Measurements from ENCODE around the gene PCLAF. TPM values are rescaled to one million over a fixed set of nuclear protein-coding genes. Genes with fewer than 3 reads are reported as not detected.

PCLAF gene
- total RNA-seq, 2 donors from 2014 or later, result 28.9 to 78.0 TPM

- Histone ChIP-seq H3K4me1 (ENCODE audit: control insufficient read depth, insufficient read depth, low read length) (no peaks in the 10 kb centered on the region), H3K4me3 (ENCODE audit: low read length) (peak overlapping the region; percentile 86), H3K9ac (ENCODE audit: extremely low read depth, low read length, poor library complexity, severe bottlenecking) (peak overlapping the region; percentile 68), H3K9me3 (ENCODE audit: control insufficient read depth, low read length) (no peaks in the 10 kb centered on the region), H3K27ac (ENCODE audit: low read depth, low read length) (peak overlapping the region; percentile 81), H3K36me3 (ENCODE audit: control insufficient read depth, insufficient read depth, low read length) (peaks cover 5% of the 10 kb centered on the region), H3K27me3 (ENCODE audit: control insufficient read depth, insufficient read depth, low read length, poor library complexity, severe bottlenecking) (no peaks in the 10 kb centered on the region)
- Mint-ChIP-seq H3K4me3 (peak overlapping the region; percentile 94), H3K27ac (peak overlapping the region; percentile 89), H3K36me3 (ENCODE audit: low read depth) (peaks cover 7% of the 10 kb centered on the region), H3K9me3 (no peaks in the 10 kb centered on the region), H3K27me3 (ENCODE audit: insufficient read depth) (no peaks in the 10 kb centered on the region), H3K4me1 (peaks cover 14% of the 10 kb centered on the region)
- no peak for TF ChIP-seq CTCF (conservative IDR thresholded peaks at IDR 0.05)
- 86% methylated on average over 3 to 5 of the region's 5 CpGs for WGBS, 2 experiments (ENCODE audit: insufficient coverage in 1 of 2, insufficient read length in 1 of 2)
- no peak for DNase-seq
These were observed 24.6 kb downstream of the PCLAF start for GRCh38 chr15:64356710-64357040.

- no peaks in the 10 kb centered on the region for H3K27me3 ChIP-seq (ENCODE audit: control insufficient read depth, insufficient read depth, low read length, poor library complexity, severe bottlenecking)
- H3K36me3 ChIP-seq (ENCODE audit: control insufficient read depth, insufficient read depth, low read length), result peaks cover 4% of the 10 kb centered on the region
- H3K4me3 ChIP-seq (ENCODE audit: low read length), result peak within 1 kb of the TSS; percentile 86
- Mint-ChIP-seq H3K4me3 (peak within 1 kb of the TSS; percentile 94), H3K27ac (peak within 1 kb of the TSS; percentile 95), H3K27me3 (ENCODE audit: insufficient read depth) (no peaks in the 10 kb centered on the region), H3K36me3 (ENCODE audit: low read depth) (peaks cover 4% of the 10 kb centered on the region), H3K9me3 (no peaks in the 10 kb centered on the region), H3K4me1 (peaks cover 14% of the 10 kb centered on the region)
- TF ChIP-seq CTCF (conservative IDR thresholded peaks at IDR 0.05), result peak; percentile 64
- DNase-seq, result peak; percentile 98
- peak within 1 kb of the TSS; percentile 68 for H3K9ac ChIP-seq (ENCODE audit: extremely low read depth, low read length, poor library complexity, severe bottlenecking)
- no peaks in the 10 kb centered on the region for H3K4me1 ChIP-seq (ENCODE audit: control insufficient read depth, insufficient read depth, low read length)
- WGBS, 2 experiments (ENCODE audit: insufficient coverage in 1 of 2, insufficient read length in 1 of 2), result 0% methylated on average over 8 to 38 of the region's 42 CpGs
- peak within 1 kb of the TSS; percentile 81 for H3K27ac ChIP-seq (ENCODE audit: low read depth, low read length)
- H3K9me3 ChIP-seq (ENCODE audit: control insufficient read depth, low read length), result no peaks in the 10 kb centered on the region
These were observed 25.1 kb downstream of the PCLAF start, which contains the start of gene CSNK1G1 for GRCh38 chr15:64355944-64356709. Gene CSNK1G1, minus strand, starts transcription at chr15:64356173. Its CDS starts 55,674 bp downstream, at chr15:64300499.

GRCh38 chr15:64355348-64355943 lies 25.8 kb downstream of the PCLAF start:
- WGBS, 2 experiments (ENCODE audit: insufficient coverage in 1 of 2, insufficient read length in 1 of 2), result 0 to 2% methylated on average over 9 to 29 of the region's 30 CpGs
- H3K27ac ChIP-seq (ENCODE audit: low read depth, low read length), result peak overlapping the region; percentile 81
- no peaks in the 10 kb centered on the region for H3K9me3 ChIP-seq (ENCODE audit: control insufficient read depth, low read length)
- H3K36me3 Mint-ChIP-seq (ENCODE audit: low read depth), result peaks cover 5% of the 10 kb centered on the region
- H3K9ac ChIP-seq (ENCODE audit: extremely low read depth, low read length, poor library complexity, severe bottlenecking), result peak overlapping the region; percentile 52
- H3K36me3 ChIP-seq (ENCODE audit: control insufficient read depth, insufficient read depth, low read length), result peaks cover 5% of the 10 kb centered on the region
- H3K27ac Mint-ChIP-seq, result peak overlapping the region; percentile 95
- H3K9me3 Mint-ChIP-seq, result no peaks in the 10 kb centered on the region
- TF ChIP-seq CTCF (conservative IDR thresholded peaks at IDR 0.05), result no peak
- peaks cover 14% of the 10 kb centered on the region for H3K4me1 Mint-ChIP-seq
- DNase-seq, result peak; percentile 72
- H3K27me3 Mint-ChIP-seq (ENCODE audit: insufficient read depth), result no peaks in the 10 kb centered on the region
- peak overlapping the region; percentile 86 for H3K4me3 ChIP-seq (ENCODE audit: low read length)
- H3K27me3 ChIP-seq (ENCODE audit: control insufficient read depth, insufficient read depth, low read length, poor library complexity, severe bottlenecking), result no peaks in the 10 kb centered on the region
- no peaks in the 10 kb centered on the region for H3K4me1 ChIP-seq (ENCODE audit: control insufficient read depth, insufficient read depth, low read length)
- peak overlapping the region; percentile 94 for H3K4me3 Mint-ChIP-seq

Measured in endodermal cell (in vitro differentiated cells).